Amygdala (tissue), 56 donors: ENCODE data around the gene WTAP.
A peak's percentile ranks its signal among the peaks of the same experiment; 100 is the strongest.
"Not testable (repeated sequence)": the region's sequence is repeated elsewhere in the genome, so short reads cannot be mapped to it uniquely, and the experiment has no call there.

Experiments used
- DNase-seq, 56 donors: peaks; one replicate each; lab custom pipeline; 2025; lab: John Stamatoyannopoulos, UW

The WTAP gene

DNA sequence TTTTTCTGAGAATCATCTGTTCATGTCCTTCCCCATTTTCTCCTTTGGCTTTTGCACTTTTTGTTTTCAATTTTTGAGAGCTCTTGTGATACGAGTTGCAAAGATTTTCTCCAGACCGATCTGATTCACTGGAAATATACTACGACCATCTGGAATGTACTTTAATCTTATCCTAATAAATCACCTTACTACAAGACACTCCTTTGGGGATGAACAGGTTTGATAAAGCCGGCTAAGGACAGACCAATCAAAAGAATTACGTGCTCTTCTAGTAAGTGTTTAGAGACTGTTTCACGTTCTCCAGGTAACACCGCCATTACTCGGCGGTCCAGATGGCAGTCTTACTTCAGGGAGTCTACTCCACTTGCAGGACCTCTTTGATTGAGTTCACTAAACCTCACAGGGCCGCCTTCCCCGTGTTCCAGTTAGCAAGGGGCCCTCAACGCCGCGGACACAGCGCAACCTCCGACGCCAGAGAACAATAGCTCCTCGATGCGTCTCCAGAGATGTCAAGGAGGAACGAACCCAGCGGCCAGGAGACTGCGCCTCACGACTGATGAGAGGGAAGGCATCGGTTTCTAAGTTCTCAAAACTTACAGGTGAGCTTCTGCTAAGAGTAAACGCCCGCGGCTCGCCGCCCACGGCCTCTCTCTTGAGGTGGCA lies 920 bp upstream of the WTAP start:
- DNase-seq = peak in 4 of 56 donors; percentile 36 to 64 (median 55)

DNA sequence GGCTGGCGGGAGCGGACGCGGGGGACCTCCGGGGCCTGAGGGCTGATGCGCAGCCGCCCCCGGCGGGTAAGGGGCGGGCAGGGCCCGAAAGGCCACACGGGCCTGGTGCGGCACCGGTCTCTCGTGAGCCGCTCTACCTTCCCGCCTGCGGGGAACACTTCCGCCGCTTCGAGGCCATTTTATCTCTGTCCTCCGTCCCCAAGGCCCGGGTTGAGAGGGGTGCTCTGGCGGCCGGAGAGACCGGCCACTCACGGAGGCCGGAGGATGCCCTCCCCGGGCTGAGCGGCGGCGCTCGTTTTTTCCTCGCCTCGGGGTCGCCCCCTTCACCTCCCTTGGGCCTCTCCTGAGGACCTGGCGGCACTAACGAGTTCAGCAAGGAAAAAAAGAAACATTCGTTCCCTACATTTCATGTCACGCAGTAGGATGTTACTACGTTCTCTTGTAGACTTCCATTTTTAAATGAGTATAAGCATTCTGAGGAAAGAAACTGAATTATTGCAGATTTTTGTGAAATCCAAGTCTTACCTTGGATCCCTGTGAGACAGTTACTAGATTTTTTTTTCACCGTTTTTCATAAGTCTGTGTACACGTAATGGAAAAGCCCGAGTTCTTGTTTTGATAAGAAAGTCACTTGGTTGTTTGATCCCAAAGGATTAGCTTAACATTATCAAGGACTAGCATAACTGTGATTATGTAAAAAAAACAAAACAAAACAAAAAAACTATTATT lies 575 bp downstream of the WTAP start:
- DNase-seq = peak in 11 of 56 donors; percentile 42 to 67 (median 60)

DNA sequence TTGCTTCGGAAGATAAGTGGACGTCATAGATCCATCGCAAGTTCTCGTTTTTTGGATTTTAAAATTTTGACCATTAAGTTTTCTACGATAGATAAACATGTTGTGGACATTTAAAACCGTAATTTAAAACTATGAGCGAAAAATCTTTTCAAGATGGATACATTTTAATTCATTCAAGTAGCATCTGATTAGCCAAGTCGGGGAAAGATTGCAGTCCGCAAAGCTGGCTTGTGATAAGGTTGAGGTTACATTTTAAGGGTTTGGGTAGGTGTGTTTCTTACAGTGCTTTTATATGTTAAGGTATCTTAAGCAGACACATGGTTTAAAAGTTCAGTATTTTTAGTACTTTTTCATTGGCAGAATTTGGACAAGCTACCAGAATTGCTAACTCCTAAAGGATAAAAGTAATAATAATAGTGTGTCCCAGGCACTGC lies 1.2 kb downstream of the WTAP start:
- DNase-seq = no peak

DNA sequence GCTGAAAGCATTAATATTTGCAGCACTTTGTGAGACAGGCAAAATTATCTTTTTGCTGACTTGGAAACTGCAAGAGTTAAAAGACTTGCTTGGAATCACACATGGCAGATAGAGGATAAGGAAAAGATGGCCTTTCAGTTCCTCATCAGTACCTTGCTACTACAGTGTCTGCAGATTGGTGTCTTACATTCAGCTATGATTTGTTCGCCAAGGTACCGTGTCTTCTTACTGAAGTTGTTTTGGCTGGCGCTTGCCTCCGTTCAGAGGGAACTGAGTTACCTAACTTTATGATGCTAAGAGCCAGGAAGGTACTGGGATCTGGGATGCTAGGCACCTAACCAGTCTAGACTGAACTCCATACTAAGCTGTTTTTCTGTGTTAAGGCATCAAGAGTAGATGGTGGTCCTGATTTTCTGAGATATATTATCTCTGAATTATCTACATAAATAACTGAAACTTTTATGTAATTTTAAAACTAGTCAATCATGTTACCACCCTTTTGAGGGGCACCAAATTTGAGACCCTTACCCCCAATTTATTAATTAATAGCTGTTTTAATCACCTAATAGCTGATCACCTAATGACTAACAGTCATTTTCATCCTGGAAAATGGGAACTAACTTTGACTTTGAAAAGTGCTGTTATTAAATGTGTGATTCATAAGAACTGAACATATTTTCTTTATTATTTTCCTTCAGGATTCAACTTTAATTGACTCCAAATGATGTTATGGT lies 2.5 kb downstream of the WTAP start:
- DNase-seq = no peak

DNA sequence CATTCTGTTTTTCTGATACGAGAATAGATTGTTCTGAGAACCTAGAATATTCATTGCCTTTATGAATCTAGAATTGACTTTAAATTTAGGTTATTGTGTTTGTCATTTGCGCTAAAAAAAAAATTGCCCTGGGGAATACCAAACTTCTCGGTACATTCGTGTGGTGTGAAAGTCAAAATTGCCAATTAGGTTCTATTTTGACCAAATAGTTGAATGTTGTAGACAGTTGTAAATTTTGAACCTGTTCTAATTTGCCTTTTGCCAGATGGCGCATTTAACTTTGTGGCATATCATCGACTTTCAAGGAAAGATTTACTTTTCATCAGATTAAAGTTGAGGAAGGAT lies 3.0 kb downstream of the WTAP start:
- no peak for DNase-seq

DNA sequence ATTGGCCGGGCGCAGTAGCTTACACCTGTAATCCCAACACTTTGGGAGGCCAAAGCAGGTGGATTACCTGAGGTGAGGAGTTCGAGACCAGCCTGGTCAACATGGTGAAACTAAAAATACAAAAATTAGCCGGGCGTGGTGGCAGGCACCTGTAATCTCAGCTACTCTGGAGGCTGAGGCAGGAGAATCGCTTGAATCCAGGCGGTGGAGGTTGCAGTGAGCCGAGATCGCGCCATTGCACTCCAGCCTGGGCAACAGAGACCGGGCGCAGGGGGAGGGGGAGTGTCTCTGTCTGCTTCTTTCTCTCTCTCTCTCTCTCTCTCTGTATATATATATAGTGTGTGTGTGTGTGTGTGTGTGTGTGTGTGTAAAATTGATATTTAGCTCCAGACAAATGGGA lies 5.2 kb downstream of the WTAP start:
- not testable (repeated sequence) for DNase-seq

DNA sequence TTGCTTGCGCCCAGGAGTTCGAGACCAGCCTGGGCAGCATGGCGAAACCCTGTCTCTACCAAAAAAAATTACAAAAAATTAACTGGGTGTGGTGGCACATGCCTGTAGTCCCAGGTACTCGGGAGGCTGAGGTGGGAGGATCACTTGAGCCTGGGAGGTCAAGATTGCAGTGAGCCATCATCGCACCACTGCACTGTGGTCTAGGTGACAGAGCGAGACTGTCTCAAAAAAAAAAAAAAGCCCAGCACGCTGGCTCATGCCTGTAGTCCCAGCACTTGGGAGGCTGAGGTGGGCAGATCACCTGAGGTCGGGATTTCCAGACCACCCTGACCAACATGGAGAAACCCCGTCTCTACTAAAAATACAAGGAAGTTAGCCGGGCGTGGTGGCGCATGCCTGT lies 6.1 kb downstream of the WTAP start:
- not testable (repeated sequence) for DNase-seq

DNA sequence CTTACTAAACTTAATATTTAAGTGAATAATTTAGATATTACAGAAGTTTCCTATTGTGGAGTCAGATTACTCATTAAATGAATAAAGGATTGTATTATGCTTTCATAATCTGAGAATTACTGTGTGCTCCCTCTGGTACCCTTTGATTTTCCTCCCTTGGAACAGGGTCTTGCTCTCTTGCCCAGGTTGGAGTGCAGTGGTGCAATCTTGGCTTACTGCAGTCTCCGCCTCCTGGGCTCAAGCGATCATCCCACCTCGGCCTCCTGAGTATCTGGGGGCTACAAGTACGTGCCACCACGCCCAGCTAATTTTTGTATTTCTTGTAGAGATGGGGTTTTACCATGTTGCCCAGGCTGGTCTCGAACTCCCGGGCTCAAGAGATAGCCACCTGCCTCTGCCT lies 9.6 kb downstream of the WTAP start:
- no peak for DNase-seq

DNA sequence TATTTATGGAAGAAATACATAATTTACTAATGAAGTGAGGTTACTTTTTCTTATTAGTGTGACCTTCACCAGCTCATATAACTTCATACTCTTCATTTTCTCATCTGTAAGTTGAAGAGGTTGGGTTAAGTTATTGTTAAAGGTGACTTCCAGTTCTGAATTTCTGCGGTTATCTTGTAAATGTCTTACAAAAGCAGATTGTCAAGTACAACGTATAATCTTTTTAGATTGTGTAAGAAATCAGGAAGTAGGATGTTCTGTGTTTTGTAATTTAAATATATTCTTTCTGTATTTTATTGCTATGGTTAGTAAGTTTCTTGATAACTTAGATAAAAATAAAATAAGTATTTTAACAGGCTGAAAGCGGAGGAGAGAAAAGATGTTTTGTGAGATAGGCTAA lies 12.0 kb downstream of the WTAP start:
- no peak for DNase-seq

DNA sequence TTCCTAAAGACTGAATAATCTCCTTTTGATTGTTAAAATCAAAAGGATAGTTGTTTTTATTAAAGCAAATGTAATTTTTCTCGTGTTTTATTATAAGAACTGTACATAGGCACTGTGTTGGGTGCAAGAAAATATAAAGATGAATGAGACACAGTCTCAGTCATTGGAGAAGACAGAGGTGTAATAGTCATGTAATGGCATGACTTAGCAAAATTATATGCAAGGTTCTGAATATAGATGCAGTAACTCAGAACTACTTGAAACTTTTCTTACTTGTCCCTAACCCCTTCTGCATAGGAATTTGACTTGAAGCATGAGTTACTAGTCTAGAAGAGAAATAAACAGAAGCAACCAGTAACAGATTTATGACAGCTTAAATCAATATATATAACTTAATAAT lies 14.9 kb downstream of the WTAP start:
- no peak for DNase-seq

DNA sequence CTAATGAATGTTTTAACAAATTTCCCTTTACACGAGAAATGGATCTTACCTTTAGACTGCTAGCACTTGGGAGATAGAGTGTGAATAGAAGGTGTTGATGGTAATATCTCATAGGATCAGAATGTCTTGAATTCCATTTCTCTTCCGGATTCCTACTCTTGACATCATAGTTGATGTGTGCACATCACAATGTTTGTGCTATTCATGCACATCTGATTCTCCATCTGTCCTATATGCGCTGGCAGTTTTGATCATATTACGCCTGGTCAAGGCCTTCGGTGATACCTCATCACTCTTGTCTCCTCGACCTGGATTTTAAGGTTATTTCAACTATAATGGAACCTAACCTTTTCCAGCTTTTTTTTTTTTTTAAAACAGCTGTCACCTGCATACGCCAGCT lies 17.8 kb downstream of the WTAP start:
- DNase-seq = no peak

DNA sequence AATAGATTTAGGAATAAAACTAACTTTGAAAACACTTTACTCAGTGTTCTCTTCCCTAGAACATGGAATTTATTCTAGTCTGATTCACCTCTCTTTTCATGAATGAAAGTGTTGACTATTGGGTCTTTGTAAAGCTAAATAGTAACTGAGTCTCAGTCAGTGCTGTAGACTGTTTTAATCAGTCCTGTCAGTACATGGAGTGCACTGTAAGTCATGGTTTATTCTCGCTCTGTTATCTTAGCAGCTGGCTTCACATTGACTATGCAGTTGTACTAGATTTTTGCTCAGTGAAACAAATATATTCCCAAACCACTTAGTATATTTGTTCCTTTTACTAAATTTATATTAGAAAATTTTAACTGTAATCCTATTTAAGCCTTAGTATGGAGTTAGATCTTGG lies 19.5 kb downstream of the WTAP start:
- no peak for DNase-seq

DNA sequence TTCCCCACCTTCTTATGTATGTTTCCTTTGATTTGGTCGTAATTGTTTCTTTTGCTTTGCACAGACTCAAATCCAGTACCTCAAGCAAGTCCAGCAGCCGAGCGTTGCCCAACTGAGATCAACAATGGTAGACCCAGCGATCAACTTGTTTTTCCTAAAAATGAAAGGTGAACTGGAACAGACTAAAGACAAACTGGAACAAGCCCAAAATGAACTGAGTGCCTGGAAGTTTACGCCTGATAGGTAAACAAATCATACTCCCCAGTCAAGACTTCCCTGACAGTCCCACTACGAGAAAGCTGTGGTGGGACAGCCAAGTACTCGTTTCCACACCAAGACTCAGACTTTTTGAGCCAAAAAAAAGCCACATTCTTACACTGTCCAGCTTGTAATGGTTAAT lies 20.8 kb downstream of the WTAP start:
- not testable (repeated sequence) for DNase-seq

DNA sequence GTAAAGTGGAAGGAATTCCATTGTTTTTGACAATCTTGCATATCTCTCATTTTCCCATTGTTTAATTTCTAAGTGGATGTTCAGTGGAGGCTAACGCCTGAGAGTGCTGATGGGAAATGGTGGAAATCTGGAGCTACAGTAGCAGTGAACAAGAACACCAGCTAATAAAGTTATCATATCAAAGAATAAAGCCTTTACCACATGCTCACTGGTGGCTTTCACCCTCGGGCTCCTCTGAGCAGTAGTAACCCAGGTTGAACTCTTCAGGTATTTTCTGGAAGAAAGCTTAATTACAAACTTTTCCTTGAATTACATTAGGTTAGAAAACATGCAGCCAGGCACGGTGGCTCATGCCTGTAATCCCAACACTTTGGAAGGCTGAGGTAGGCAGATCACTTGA lies 24.1 kb downstream of the WTAP start:
- DNase-seq = no peak

DNA sequence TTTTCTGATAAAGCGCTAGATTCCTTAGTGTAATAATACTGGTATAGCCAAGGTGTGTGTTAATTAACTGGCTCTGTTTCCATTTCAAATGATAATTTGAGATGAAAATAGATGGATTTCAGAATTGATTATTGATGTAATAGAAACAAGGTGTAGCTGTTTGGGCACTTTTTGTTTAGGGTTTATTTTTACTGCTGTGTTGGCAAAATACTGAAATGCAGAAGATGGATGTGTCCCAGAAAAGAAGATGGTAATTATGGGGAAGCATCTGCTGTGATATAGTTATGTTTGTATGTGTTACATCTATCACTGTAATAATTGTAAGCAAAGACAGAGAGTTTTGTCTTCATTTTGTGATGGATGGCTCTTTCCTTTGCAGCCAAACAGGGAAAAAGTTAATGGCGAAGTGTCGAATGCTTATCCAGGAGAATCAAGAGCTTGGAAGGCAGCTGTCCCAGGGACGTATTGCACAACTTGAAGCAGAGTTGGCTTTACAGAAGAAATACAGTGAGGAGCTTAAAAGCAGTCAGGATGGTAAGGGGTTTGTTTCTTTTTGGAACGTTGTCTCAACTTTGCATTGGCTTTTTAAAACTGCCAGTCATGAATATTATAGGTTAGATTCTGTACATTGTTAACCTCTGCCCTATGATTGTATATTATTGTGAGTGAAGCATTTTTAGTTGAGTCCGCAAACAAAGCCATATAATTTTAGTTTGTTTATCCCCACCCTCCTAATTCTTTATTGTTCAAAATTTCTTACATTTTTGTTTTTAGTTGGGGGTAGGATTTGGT lies 26.0 kb downstream of the WTAP start:
- DNase-seq = no peak

DNA sequence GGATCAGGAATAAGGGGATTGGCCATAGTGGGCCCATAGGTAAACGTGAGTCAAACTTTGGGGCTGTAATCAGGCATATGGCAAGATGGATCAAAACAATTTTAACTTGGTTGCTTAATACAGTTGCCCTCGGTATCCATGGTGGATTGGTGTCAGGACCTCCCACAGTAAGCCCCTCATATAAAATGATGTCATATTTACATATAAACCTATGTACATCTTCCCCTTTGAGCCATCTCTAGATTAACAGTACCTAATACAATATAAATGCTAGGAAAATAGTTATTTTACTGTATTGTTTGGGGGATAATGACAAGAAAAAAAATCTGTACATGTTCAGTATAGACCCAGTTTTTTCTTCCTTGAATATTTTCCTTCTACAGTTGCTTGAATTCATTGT lies 27.1 kb downstream of the WTAP start:
- DNase-seq = no peak

DNA sequence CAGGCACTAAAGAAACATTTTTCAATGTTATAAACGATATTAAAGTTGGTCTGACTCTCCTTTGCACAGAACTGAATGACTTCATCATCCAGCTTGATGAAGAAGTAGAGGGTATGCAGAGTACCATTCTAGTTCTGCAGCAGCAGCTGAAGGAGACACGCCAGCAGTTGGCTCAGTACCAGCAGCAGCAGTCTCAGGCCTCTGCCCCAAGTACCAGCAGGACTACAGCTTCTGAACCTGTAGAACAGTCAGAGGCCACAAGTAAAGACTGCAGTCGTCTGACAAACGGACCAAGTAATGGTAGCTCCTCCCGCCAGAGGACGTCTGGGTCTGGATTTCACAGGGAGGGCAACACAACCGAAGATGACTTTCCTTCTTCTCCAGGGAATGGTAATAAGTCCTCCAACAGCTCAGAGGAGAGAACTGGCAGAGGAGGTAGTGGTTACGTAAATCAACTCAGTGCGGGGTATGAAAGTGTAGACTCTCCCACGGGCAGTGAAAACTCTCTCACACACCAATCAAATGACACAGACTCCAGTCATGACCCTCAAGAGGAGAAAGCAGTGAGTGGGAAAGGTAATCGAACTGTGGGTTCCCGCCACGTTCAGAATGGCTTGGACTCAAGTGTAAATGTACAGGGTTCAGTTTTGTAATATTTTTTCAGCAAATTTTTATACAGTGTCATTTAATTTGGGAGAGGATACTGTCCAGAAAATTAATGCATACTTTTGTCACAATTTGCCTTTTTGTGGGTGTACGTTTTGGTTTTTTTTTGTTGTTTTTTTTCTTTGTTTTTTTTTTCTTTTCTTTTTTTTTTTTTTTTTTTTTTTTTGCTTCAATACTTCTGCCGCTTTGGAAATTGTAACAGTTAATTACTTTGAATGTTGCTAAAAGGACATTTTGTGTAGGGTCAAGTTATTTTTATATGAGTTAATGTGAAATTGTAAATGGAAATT lies 27.9 kb downstream of the WTAP start:
- DNase-seq = peak in 9 of 56 donors; percentile 2 to 23 (median 12)

DNA sequence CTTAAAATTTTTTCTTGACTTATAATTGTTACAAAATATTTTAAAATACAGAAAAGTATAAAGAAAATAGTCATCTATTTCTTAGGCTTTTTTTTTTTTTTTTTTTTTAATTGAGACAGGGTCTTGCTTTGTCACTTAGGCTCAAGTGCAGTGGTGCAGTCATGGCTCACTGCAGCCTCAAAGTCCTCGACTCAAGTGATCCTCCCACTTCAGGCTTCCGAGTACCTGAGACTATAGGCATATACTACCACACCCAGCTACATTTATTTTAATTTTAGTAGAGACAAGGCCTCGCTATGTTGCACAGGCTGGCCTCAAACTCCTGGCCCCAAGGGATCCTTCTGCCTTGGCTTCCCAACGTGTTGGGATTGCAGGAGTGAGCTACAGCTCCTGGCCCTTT lies 29.2 kb downstream of the WTAP start:
- no peak for DNase-seq
